H1 (cell line): ENCODE measurements around the gene PKP1. TPM values are rescaled to one million over a fixed set of nuclear protein-coding genes. Genes with fewer than 3 reads are reported as not detected.

ENCODE experiments used
- polyA plus RNA-seq, 7 experiments: library from polyadenylated mRNA; depleted of rRNA in 3 of 7; stranded (reverse) in 5 of 7; unstranded in 2 of 7; fragments of >200 nt in 5 of 7; fragments of 200-250 nt in 2 of 7; gene quantifications; 1 replicate in 5 of 7; 2 replicates in 1 of 7; 4 replicates in 1 of 7; pipeline versions ENCODE4 v1.2.1 to v1.2.3, GENCODE V29; 2011 to 2013; ENCODE audit warnings: missing spikeins in 2 of 7, mixed read lengths in 2 of 7
- total RNA-seq: library from RNA; stranded (reverse); fragmentation: NEBNext Ultra II Directional; extraction: Animal tissue kit (Norgen Biotek cat#: 25700); gene quantifications from 2 replicates; pipeline ENCODE4 v1.2.1, GENCODE V29; 2021
- TF ChIP-seq, protein P1 (sequence below), 3 experiments: IDR thresholded peaks; 1 replicate in 2 of 3; 2 replicates in 1 of 3; pipeline versions ENCODE4 v1.5.1 to v1.6.1; 2011; ENCODE audit warnings: low read length in 3 of 3, mild to moderate bottlenecking in 3 of 3, inconsistent platforms in 2 of 3, low read depth in 1 of 3, moderate library complexity in 1 of 3; ENCODE audit not compliant: insufficient read depth in 1 of 3; ENCODE audit errors: control extremely low read depth in 1 of 3

PKP1 gene
- total and polyA plus RNA-seq, 2 of the 8 experiments (the other 6 are each of a cell fraction or from before 2014, with no cell fraction given), result 0.21 to 0.95 TPM

DNA sequence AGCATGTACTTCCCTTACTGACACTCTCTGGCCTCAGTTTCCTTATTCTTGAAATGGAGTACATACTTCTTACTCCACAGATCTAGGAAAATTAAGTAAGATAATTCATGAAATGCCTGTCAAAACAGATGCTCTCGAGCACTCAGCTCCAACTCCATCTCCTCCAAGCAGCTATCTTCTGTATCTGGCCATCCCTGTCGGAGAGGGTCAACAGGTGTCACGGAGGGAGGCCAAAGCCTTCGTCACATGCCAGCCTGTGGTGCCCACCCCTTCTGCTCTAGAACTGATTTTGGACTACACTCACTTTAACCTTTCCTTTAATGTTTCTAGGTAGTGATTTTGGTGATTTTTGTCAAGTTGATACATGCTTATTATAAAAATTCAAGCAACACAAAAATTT lies 18.8 kb upstream of the PKP1 start (continued):
- TF ChIP-seq, protein P1, sequence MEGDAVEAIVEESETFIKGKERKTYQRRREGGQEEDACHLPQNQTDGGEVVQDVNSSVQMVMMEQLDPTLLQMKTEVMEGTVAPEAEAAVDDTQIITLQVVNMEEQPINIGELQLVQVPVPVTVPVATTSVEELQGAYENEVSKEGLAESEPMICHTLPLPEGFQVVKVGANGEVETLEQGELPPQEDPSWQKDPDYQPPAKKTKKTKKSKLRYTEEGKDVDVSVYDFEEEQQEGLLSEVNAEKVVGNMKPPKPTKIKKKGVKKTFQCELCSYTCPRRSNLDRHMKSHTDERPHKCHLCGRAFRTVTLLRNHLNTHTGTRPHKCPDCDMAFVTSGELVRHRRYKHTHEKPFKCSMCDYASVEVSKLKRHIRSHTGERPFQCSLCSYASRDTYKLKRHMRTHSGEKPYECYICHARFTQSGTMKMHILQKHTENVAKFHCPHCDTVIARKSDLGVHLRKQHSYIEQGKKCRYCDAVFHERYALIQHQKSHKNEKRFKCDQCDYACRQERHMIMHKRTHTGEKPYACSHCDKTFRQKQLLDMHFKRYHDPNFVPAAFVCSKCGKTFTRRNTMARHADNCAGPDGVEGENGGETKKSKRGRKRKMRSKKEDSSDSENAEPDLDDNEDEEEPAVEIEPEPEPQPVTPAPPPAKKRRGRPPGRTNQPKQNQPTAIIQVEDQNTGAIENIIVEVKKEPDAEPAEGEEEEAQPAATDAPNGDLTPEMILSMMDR (IDR thresholded peaks at IDR 0.05; ENCODE audit: control extremely low read depth in 1 of 3, insufficient read depth in 1 of 3, low read depth in 1 of 3, low read length in 3 of 3), result no peak
